Astrocyte of the spinal cord (primary cell): ENCODE data around the gene ZNF579.

Source experiments
- DNase-seq: peaks from one replicate; pipeline ENCODE4 v3.0.0; 2011; ENCODE audit warnings: low read depth, low spot score
- H3K4me3 ChIP-seq: 2 replicates; pipeline ENCODE4 v1.5.1; 2011; ENCODE audit warnings: low read depth, mild to moderate bottlenecking, low read length, moderate library complexity
- in situ Hi-C: cut with HindIII; loops from 2 replicates; pipeline ENCODE4 v1.10.0; 2017; ENCODE audit warnings: low sequenced_read_pairs
- TF ChIP-seq, protein P1 (sequence below): IDR thresholded peaks from 2 replicates; pipeline ENCODE4 v1.5.1; 2012; ENCODE audit warnings: low read depth, mild to moderate bottlenecking, low read length, inconsistent platforms

Gene ZNF579

GRCh38 chr19:55594996-55595545 lies 14.4 kb upstream of the ZNF579 start:
- TF ChIP-seq, protein P1, sequence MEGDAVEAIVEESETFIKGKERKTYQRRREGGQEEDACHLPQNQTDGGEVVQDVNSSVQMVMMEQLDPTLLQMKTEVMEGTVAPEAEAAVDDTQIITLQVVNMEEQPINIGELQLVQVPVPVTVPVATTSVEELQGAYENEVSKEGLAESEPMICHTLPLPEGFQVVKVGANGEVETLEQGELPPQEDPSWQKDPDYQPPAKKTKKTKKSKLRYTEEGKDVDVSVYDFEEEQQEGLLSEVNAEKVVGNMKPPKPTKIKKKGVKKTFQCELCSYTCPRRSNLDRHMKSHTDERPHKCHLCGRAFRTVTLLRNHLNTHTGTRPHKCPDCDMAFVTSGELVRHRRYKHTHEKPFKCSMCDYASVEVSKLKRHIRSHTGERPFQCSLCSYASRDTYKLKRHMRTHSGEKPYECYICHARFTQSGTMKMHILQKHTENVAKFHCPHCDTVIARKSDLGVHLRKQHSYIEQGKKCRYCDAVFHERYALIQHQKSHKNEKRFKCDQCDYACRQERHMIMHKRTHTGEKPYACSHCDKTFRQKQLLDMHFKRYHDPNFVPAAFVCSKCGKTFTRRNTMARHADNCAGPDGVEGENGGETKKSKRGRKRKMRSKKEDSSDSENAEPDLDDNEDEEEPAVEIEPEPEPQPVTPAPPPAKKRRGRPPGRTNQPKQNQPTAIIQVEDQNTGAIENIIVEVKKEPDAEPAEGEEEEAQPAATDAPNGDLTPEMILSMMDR, result no peak
- H3K4me3 ChIP-seq, result no peak overlapping the region
- in situ Hi-C loops, result no loop called here
- no peak for DNase-seq

DNA sequence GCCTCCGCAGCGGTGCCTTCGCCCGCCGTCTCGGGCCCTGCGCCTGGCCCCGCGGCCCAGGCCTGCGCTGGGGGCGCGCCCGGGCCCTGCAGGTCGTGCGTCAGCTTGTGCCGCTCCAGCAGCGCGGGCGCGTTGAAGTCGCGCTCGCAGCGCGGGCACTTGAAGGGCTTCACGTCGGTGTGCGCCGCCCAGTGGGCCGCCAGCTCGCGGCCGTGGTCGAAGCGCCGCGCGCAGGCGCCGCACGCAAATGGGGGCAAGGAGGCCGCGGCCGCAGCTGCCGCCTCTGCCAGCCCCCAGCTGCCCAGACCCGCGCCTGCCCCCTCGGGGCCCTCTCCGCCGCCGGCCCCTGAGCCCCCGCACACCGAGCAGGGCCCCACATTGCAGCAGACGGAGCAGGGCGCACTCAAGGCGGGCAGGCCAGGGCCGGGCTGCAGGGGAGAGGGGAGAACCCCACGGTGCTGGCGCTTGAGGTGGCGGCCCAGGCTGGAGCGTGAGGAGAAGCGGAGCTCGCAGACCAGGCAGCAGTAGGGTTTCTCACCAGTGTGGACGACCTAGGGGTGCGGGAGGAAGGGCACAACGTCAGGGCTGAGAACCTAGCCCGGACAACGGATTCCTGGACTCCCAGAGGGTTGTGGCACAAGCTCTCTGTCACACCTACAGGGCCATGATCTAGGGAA lies 12.6 kb upstream of the ZNF579 start:
- DNase-seq, result no peak
- in situ Hi-C loops, result no loop called here
- TF ChIP-seq, protein P1, result no peak
- H3K4me3 ChIP-seq, result no peak overlapping the region

DNA sequence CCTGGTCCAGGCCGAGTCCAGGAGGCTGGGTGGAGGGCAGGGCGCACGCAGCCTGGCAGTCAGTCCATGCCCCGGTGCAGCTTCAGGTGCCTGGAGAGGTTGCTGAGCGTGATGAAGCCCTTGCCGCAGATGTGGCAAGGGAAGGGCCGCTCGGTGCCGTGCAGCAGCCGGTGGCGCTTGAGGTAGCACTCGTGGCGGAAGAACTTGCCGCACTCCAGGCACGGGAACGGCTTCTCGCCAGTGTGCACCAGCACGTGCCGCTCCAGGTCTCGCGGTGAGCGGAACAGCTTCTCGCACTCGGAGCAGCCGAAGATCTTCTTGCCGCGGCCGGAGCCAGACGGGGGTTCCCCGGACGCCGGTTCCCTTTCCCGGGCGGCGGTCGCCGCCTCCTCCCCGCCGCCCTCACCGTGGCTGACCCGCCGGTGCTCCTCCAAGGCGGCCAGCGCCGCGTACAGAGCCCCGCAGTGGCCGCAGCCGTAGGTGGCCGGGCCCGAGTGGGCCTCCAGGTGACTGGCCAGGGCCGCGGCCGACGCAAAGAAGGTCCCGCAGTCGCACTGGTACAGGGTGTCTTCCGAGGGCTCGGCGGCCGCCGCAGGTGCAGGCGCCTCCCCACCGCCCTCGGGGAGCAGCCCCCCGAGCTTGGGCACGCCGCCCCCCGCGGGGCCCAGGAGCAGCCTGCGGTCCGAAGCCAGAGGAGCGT lies 11.9 kb upstream of the ZNF579 start:
- DNase-seq, result no peak
- in situ Hi-C loops, result no loop called here
- TF ChIP-seq, protein P1, result no peak
- no peak overlapping the region for H3K4me3 ChIP-seq

DNA sequence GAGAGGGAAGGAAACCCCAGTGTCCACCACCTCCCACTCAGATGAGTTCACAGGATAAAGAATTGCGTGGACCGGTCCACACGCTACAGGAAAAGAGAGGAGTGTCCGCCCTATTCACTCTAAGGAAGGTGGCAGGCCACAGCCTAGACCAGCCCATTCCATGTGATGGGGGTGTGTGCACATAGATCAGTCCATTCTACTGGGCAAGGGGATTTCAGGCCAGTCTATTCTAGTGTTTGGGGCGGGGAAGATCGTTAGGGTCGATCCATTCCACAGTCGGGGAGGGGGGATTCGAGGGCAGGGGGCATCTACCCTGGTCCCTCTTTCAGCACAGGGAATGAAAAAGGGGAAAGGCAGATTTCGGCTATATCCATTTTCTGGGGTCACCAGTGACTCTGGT lies 10.9 kb upstream of the ZNF579 start:
- DNase-seq, result no peak
- TF ChIP-seq, protein P1, result no peak
- no peak overlapping the region for H3K4me3 ChIP-seq
- in situ Hi-C loops, result no loop called here

- H3K4me3 ChIP-seq, result no peak overlapping the region
- TF ChIP-seq, protein P1, result no peak
- no peak for DNase-seq
- in situ Hi-C loops, result no loop called here
Observed at GRCh38 chr19:55590617-55591016, 10.0 kb upstream of the ZNF579 start.

- DNase-seq, result no peak
- H3K4me3 ChIP-seq, result no peak overlapping the region
- TF ChIP-seq, protein P1, result no peak
- in situ Hi-C loops, result no loop called here
Observed at GRCh38 chr19:55590109-55590508, 9.5 kb upstream of the ZNF579 start.
